KG1 (cell line): ENCODE results near the gene CRYBA4.
A peak's percentile ranks its signal among the peaks of the same experiment; 100 is the strongest.

Experiments used
- DNase-seq: peaks from one replicate; lab custom pipeline; 2025; lab: John Stamatoyannopoulos, UW

CRYBA4 gene

DNA sequence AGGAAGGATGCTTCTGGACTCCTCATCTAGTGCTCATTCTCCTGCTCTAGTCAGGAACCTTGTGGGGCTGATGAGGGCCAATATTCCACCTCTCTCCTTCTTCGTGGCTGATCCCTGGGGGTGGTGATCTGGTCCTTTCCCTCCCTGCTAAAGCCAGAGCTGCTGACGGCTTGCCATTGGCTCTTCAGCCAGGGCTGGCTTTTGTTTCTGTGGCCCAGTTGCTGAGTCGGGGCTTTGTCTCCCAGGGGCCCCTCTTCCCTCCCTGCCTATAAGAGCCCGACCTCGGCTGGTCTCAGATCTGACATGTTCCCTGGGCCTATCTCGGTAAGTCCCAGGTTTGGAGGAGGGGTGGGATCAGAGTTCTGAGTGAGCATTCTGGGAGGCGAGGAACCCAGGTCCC, at the start of gene CRYBA4:
Gene CRYBA4 (plus strand): TSS at position 301 of the 400 bp plus-strand sequence. CDS start 634 bp downstream, outside the sequence.
- no peak for DNase-seq

DNA sequence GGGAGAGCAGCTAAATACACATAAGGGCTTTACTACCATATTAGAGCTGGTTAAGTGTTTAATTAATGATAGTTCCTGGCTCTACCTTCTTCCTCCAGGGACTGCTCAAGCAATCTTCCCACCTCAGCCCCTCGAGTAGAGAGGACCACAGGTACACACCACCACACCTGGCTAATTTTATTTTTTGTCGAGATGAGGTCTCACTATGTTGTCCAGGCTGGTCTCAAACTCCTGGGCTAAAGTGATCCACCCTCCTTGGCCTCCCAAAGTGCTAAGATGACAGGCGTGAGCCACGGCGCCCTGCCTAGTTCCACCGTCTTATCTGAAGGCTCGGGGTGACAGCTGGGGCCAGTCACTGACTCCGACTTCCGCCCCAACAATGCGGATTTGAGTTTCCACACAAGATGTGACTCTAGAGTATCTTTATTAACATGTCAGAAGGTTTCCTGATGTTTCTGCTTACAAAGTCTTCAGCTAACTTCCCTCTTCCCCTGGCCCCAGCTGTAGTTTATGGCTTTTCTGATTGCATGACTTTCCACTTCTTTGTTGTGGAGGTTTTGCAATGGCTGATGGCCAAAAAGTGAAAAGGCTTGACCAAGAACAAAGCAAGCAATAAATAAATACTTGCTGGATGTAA, 48.6 kb upstream of the CRYBA4 start:
- DNase-seq = peak; percentile 52

DNA sequence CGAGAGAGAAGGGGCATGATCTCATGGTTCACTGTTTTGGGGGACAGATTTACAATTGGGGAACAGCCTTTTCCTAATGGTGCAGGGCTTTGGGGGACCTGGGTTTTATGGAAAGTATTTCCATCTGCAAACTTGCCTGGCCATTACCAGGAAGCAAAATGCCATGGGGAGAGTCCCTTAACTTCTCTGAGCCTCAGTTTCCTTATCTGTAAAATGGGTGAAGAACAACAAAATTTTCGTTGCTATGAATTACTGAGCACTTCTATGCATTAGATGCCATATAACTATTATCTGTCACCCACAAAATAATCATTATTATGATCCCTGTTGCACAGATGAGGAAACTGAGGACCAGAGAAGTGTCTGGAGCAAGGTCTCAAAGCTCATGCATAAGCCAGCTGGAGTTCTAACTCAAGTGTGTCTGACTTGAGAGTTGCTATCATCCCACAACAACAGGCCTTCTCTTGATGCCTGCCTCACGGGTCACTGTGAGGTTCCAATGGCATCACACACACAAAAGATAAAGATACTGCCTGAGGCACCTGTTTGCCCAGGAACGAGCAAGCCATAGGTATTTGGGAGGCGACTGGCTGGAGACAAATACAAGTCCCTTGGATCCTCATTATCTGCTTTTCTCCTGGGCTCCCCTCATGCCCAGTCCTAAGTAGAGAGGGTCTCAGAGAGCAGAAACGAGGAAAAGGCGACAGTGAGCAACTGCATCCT, 47.6 kb upstream of the CRYBA4 start:
- no peak for DNase-seq

DNA sequence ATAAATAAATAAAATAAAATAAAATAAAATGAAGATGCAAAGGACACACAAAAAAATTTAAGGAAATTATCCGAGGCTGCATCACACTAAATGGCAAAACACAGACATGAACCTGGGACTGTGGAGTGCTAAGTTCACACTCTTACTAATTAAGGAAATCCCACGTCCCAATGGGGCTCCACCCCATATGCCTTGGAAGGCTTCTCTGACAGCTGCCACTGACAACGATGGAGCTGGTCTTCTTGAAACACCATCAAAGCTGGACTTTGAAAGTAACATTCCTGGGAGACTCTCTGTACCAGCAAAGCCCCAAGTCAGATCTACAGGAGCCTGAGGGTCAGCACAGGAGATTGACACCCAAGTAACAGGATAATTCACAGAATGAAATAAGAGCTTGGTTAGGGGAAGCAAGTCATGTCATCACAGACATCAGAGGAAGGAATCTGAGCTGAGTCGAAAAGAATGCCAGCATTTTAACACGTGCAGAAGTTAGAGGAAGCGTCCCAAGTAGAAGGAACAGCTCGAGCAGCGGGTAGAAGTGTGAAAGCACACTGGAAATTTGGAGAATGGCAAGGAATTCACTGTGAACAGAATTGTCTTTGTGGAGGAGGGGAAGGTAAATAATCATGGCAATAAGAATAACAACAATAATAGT, 45.6 kb upstream of the CRYBA4 start:
- DNase-seq = no peak

DNA sequence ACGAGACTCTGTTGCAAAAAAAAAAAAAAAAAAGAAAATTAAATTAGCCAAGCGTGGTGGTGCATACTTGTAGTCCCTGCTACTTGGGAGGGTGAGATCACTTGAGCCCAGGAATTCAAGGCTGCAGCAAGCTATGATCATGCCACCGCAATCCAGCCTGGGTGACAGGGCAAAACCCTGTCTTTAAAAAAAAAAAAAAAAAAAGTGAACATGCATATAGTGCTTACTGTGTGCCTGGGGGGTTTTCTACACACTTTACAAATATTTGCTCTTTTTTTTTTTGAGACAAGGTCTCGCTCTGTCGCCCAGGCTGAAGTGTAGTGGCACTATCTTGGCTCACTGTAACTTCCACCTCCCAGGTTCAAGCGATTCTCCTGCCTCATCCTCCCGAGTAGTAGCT, 44.7 kb upstream of the CRYBA4 start:
- DNase-seq = no peak

DNA sequence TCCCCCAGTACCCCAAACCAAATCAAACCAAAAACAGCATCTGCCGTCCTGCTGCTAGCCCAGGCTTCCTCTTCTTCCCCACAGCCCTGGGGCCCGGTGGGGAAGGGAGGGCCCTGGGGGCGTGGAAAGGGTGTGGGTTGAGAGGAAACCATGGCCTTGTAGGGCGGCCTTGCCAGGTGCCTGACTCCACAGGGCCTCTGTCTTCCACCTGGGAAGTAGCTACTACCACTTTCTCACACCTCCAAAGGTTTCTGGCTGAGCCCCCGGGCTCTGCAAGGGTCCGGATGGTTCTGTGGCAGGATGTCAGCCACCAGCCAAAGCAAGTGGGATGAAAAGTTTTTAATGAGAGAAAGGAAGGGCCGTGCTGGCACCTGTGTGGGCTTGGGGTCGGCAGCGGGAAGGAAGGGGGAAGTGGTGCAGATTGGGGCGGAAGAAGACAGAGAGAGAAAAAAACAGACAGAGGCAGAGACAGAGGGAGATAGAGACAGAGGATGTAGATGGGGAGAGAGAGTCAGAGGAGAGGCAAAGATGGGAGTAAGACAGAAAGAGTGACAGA, 42.4 kb upstream of the CRYBA4 start:
- peak; percentile 76 for DNase-seq

DNA sequence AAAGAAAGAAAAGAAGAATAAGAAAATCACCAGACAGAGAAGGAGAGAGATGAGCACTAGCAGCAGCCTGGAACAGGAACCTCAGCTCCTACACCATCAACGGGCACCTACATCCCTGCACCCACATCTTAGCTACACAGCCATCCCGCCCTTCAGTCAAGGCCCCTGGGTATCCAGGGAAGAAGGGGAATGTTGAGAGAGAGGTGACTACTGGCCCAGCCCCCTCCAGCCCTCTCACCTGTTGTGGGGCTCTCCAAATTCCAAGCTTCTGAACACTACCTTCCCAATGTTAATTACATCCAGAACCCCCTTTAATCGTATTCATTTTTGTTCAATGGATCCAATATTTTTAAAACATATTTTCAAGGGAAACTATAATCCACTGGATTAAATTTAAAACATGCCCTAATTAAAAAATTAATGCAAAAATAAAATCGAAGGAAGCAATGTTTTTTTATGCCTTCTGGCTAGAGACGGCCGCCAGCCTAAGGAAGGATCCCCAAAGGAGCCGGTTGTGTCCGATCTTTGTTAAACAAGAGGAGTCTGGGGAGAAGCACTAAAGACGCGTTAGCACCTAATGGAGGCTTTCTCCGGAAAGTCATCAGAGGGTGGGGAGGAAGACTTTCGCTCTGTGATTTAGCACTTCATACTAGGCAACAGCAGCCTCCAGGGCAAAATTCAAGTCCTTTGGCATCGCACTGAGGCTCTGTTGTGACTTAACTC, 41.4 kb upstream of the CRYBA4 start:
- DNase-seq = no peak

DNA sequence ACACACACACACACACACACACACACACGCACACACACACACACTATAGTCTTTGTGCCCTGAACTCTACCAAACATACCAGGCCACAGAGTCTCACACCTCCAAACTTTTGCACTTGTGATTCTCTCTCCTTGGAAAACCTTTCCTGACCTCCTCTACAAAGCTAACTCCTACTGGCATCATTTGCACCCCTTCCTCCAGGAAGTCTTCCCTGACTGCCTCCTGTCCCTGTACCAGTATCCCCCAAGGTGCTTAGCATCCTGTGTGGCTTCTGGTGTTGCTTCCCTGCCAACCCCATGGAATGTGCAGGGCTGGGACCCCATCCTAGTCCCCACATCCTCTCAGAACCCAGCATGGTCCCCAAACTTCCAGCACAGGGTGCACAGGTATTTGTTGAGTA, 40.7 kb upstream of the CRYBA4 start:
- DNase-seq = no peak

DNA sequence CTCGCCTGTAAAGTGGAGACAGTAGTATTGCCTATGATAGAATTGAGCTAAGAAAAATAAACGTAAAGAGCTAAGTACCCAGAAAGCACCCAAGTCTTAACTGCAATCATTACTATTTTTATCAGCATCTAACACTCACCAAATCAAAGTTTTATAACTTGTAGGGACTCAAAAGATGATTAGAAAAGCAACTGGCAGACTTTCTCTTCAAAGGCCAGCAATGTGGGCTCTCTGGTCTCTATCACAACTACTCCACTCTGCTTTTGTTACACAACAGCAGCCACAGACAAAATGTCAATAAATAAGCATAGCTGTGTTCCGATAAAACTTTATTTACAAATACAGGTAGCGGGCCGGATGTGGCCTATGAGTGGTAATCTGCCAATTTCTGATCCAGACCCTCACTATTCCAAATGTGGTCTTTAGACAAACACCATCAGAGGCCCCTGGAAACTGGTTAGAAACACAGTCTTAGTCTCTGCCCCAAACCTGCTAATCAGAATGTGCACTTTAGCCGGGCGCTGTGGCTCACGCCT, 40.1 kb upstream of the CRYBA4 start:
- DNase-seq = no peak

DNA sequence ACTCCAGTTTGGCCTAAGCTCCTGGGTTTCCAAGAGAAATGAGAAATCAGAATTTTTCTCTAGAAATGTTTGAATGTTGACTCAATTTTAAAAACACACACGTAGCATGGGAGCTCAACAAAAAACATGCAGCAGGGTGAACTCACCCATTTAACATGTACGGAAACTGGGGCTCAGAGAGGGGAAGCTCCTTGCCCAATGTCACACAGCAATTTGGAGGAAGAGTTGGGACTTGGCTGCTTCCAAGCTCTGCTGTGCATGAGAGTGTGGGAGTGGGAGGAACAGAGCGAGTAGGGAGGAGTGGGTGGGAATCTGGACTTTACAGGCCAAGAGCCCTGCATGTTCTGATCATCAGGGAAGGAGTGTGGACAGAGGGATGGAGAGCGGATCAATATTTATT, 37.8 kb upstream of the CRYBA4 start:
- DNase-seq = no peak

DNA sequence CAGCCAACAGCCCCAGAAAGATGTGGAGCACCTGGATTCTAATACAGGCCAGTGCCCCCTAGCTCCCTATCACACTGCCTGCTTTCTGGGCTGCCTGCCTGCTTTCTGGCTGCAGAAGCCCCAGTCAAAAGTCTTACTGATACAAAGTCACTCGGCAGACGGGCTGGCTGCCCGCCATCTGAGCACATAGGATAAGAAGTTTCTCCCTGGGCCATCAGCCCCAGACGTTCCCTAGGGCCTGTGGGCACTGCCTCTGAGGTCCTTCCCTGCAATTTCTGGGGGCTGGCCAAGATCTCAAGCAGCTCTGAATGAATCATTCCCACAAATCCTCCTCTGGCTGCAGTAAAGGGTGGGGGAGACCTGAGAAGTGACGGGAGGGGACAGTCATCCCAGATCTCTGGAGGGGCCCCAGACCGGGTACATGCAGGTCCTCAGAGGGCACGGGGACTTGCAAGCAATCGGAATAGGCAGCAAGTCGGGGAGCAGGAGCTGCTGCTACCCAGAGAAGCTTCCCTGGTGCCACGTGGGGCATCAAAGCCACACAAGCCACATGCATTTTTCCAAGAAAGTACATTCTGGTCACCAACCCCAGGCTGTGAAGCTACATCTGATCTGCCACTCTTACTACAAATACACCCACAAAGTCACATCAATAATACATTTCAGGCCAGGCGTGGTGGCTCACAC, 36.5 kb upstream of the CRYBA4 start:
- no peak for DNase-seq

DNA sequence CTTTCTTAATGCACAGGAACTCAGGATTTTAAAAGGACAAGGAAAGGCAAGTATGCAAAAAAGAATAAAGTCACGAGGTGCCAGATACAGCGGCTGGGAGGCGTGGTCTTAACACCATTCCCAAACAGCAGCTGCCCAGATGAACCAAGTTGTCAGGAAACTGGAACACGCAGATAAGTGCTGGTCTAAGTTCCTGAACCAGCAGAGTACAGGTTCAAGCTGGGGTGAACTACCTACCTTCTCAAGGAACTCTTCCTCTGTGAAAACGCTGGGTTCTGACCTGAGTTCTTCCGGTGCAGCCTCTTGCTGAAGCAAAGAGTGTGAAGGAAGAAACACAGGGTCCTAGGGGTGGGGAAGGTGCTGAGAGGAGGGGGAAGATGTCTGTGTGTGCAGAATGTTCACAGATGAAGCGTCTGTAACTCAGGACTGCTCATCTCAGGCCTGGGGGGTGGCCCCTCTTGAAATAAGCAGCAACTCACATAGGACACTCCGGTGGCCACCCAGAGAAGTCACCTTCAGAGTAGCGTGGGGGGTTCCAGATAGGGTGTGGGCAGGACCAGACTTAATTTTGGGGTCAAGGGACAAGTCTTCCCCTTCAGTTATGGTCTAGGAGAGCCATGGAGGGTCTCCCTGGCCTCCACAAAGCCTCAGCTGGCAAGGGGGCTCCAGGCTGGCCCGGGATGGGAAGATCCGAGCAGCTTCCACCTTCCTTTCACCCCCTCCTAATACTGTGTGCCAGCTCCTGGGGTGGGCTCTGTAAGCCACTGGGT, 35.0 kb upstream of the CRYBA4 start:
- peak; percentile 24 for DNase-seq

DNA sequence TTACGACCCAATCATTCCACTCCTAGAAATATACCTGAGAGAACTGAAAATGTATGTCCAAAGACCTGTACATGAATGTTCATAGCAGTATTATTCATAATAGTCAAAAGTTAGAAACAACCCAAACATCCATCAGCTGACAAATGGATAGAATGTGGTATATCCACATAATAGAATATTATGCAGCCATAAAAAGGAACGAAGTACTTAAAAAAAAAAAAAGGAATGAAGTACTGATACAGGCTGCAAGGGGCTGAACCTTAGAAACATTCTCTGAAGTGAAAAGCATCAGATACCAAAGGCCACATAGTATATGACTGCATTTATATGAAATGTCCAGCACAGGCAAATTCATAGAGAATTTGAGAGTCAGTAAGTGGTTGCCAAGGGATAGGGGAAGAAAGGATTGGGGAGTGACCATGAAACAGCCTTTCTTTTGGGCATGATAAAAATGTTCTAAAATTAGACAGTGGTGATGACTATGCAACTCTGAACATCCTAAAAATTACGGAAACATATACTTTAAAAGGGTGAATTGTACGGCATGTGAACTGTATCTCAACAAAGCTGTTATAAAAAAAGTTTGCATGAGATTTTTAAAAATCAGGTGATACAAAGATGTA, 33.7 kb upstream of the CRYBA4 start:
- DNase-seq = no peak

DNA sequence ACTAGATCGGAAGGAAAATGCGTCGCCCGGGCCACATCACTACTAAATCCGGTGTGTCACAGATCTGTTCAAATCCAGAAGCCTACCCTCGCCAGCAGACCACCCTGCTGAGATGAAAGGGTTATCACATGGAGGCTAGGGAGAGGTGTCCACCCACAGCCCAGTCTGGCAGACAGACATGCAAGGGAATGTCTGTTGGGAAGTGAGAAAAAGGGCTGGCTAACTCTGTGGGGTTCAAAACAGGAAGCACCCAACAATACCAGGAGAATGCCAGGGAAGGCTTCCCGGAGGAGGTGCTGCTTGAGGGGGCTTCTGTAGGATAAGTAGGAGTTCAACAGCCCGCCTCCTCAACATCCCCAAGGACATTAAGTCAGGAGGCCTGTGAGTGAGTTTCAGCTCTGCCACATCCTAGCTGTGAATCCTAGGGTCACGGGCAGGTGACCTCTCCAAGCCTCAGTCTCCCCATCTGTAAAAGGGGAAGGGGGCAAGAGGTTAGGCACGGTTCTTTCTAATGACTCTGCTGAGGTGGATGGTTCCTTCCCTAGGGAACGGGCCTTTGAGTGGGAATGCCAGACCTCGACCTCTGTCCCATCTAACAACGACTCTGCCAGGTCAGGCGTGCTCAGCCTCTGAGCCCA, 32.9 kb upstream of the CRYBA4 start:
- DNase-seq = no peak

DNA sequence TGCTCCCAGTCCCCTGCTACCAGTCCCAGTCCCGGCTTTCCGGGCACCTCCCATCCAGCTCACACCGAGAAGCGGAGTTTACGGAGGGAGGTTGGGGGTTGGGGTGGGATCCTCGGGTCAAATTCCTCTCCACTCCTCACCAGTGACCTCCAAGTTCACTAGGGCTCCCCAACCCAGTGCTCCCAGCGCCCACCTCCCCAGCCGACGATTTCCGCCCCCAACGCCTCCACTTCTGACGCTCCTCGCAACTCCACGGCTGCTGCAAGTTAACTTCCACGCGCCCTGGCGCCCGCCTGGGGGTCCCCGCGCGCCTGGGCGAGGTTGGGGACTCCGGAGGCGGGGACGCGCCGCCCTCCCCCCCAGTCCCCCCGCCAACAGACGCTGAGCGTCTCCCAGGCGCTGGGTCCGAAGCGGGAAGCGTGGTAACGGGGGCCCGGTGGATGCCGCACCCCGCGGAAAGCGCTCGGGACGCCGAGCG, 32.4 kb upstream of the CRYBA4 start:
- no peak for DNase-seq

DNA sequence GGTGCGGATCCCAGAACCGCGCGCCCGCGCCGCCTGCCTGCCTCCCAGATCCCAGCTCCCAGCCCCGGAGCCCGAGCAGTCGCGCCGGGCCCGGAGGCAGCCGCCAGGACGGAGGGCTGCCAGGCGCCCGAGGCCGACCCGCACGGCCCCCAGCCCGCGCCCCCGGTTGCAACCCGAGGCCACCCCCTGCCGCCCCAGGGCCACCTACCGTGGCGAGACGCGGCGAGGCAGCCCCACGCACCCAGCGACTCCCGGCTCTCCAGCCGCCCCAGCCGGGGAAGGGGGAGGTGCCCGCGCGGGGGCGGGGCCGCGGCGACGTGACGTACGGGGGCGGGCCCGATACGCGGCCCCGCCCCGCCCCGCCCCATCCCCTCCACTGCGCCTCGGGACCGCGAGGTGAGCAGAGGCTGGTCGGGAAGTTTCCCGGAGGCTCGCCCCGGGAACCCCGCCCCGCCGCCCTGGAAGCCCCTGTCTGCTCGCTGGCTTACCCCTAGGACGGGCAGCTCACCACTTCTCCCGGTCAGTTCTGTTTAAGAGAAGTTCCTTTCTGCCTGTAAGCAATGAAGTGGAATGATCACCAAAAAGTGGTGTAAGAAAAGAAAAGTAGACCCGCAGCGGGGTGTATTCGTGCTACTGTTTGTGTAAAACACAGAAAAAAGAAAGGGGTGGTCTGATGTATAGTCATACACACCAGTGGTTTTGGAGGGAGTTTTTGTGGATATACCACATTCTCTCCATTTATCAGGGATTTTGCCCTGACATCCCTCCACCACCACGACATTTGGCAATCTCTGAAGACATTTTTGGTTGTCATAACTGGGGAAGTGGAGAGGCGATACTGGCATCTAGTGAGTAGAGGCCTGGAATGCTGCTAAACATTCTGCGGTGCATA, 31.7 kb upstream of the CRYBA4 start, which contains the start of gene TPST2:
Gene TPST2 (minus strand): TSS at position 288 of the 892 bp plus-strand sequence. CDS start 48,502 bp downstream, outside the sequence.
- peak; percentile 28 for DNase-seq

DNA sequence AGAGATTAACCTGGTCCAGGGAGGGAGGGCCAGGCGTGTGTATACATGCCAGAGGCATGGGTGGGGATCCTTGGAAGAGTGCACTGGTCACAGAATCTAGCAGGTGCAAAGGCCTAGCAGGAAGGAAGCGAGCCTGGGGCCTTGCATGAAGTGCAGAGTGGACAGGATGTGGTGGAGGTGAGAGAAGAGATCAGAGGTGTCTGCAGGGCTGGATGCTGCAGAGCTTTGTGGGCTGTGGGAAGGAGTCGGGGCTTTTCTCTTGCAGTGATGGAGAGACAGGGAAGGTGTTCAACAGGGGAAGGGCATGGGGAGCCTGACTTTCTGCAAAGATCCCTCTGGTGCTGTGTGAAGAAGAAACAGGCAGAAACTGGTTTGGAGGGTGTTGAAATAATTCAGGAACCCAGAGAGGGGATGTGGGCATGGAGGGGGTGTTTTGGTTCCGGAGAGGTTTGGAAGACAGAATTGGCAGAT, 29.3 kb upstream of the CRYBA4 start:
- no peak for DNase-seq

DNA sequence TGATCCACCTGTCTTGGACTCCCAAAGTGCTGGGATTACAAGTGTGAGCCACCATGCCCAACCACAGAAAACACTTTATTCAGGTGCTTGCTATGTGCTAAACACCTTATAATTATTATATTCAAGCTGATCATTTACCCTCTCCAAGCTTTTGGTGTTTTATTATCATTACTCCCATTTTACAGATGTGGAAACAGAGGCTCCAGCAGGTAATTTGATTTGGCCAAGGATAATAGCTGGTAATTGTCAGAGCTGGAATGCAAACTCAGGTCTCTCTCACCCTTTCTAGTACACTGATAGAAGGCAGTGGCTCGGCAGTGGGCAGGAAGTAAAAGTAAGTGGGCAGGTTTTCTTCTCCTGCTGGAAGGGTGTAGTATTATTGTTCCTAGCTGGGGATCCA, 28.0 kb upstream of the CRYBA4 start:
- no peak for DNase-seq
